Hepatocyte (in vitro differentiated cells): ENCODE data around the gene ABCC10. TPM values are rescaled to one million over a fixed set of nuclear protein-coding genes. Genes with fewer than 3 reads are reported as not detected.

Source experiments
- DNase-seq: peaks from one replicate; pipeline ENCODE4 v3.0.0-alpha.2; 2016; ENCODE audit warnings: low spot score
- H2AFZ ChIP-seq: fragments of 200-600 bp; sonication (generic); 2 replicates; pipeline ENCODE4 v1.6.0; 2016; ENCODE audit warnings: antibody characterized with exemption, mild to moderate bottlenecking
- H3K27ac ChIP-seq: fragments of 200-600 bp; sonication (generic); 2 replicates; pipeline ENCODE4 v1.5.1; 2016; ENCODE audit warnings: mild to moderate bottlenecking
- H3K27me3 ChIP-seq: fragments of 200-600 bp; sonication (generic); 2 replicates; pipeline ENCODE4 v1.6.1; 2016
- H3K36me3 ChIP-seq: fragments of 200-600 bp; sonication (generic); replicated peaks from 2 replicates; pipeline ENCODE4 v1.5.1; 2016; ENCODE audit warnings: low read depth; ENCODE audit not compliant: insufficient read depth
- H3K4me1 ChIP-seq: fragments of 200-600 bp; sonication (generic); 2 replicates; pipeline ENCODE4 v1.5.1; 2016; ENCODE audit warnings: mild to moderate bottlenecking, moderate library complexity; ENCODE audit not compliant: insufficient read depth
- H3K4me2 ChIP-seq: fragments of 200-600 bp; sonication (generic); 2 replicates; pipeline ENCODE4 v1.6.0; 2016
- H3K4me3 ChIP-seq: fragments of 200-600 bp; sonication (generic); 2 replicates; pipeline ENCODE4 v1.5.1; 2016; ENCODE audit warnings: mild to moderate bottlenecking
- H3K79me2 ChIP-seq: fragments of 200-600 bp; sonication (generic); 2 replicates; pipeline ENCODE4 v1.6.0; 2017; ENCODE audit warnings: mild to moderate bottlenecking
- H3K9me2 ChIP-seq: fragments of 200-600 bp; sonication (generic); replicated peaks from 2 replicates; pipeline ENCODE4 v1.6.0; 2017; ENCODE audit warnings: mild to moderate bottlenecking; ENCODE audit not compliant: insufficient read depth
- H3K9me3 ChIP-seq: fragments of 200-600 bp; sonication (generic); 2 replicates; pipeline ENCODE4 v1.5.1; 2016; ENCODE audit warnings: low read depth, mild to moderate bottlenecking
- H4K20me1 ChIP-seq: fragments of 200-600 bp; sonication (generic); 2 replicates; pipeline ENCODE4 v1.6.0; 2016; ENCODE audit warnings: mild to moderate bottlenecking; ENCODE audit not compliant: insufficient read depth, poor library complexity, severe bottlenecking
- CTCF ChIP-seq: fragments of 200-600 bp; sonication (generic); IDR thresholded peaks from 2 replicates; pipeline ENCODE4 v1.5.1; 2016; ENCODE audit warnings: antibody characterized with exemption, mild to moderate bottlenecking; ENCODE audit not compliant: poor library complexity
- EZH2 ChIP-seq: fragments of 200-600 bp; sonication (generic); IDR thresholded peaks from 2 replicates; pipeline ENCODE4 v1.6.1; 2016; ENCODE audit warnings: antibody characterized with exemption, mild to moderate bottlenecking, borderline replicate concordance
- EZH2phosphoT487 ChIP-seq: fragments of 200-600 bp; sonication (generic); IDR thresholded peaks from one replicate; pipeline ENCODE4 v1.6.1; 2018; ENCODE audit warnings: antibody characterized with exemption, mild to moderate bottlenecking, low read depth, moderate library complexity; ENCODE audit not compliant: unreplicated experiment, severe bottlenecking
- WGBS: methylation state at CpG from one replicate; pipeline ENCODE4 v1.1.6; 2016; ENCODE audit warnings: low lambda C conversion rate; ENCODE audit errors: missing lambda C conversion rate; 5-methylcytosine and 5-hydroxymethylcytosine counted together
- polyA plus RNA-seq: library from polyadenylated mRNA; unstranded; fragments of >200 nt; fragmentation: Nextera tagmentation; extraction: Ambion mirVana; gene quantifications from 2 replicates; pipeline ENCODE4 v1.2.1, GENCODE V29; 2016
- total RNA-seq: library from RNA; depleted of rRNA; stranded (reverse); fragments of >200 nt; gene quantifications from 2 replicates; pipeline ENCODE4 v1.2.3, GENCODE V29; 2014

Gene ABCC10
- total and polyA plus RNA-seq, 2 experiments from 2014 or later, result 16.7 to 33.3 TPM

DNA sequence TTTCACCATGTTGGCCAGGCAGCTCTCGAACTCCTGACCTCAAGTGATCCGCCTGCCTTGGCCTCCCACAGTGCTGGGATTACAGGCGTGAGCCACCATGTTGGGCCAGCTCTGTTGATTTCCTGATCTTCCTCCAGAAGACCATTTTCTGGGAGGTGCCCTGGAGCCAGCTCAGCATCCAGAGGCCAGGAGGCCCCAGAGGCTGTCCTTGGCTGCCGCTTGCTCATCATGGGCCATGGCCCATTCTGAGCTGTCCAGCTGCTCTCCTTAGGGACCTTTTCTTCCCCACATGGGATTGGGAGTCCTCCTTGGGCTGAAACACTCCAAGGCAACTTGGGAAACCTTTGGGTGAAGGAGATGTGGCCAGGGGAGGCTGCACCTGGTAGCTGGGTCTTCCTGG lies 67.4 kb downstream of the ABCC10 start:
- Histone ChIP-seq H3K9me3 (no peaks in the 10 kb centered on the region), H3K4me3 (no peak overlapping the region), H3K4me2 (no peak overlapping the region), H4K20me1 (peaks cover 30% of the 10 kb centered on the region), H3K36me3 (no peaks in the 10 kb centered on the region), H3K9me2 (no peaks in the 10 kb centered on the region), H3K4me1 (peaks cover 47% of the 10 kb centered on the region), H3K27ac (peak overlapping the region; percentile 3), H3K79me2 (peaks cover 23% of the 10 kb centered on the region), H2AFZ (no peak overlapping the region), H3K27me3 (no peaks in the 10 kb centered on the region)
- TF ChIP-seq EZH2phosphoT487, result no peak
- no peak for TF ChIP-seq EZH2
- no peak for TF ChIP-seq CTCF
- WGBS, result 96% methylated on average over 4 of the region's 4 CpGs
- no peak for DNase-seq

DNA sequence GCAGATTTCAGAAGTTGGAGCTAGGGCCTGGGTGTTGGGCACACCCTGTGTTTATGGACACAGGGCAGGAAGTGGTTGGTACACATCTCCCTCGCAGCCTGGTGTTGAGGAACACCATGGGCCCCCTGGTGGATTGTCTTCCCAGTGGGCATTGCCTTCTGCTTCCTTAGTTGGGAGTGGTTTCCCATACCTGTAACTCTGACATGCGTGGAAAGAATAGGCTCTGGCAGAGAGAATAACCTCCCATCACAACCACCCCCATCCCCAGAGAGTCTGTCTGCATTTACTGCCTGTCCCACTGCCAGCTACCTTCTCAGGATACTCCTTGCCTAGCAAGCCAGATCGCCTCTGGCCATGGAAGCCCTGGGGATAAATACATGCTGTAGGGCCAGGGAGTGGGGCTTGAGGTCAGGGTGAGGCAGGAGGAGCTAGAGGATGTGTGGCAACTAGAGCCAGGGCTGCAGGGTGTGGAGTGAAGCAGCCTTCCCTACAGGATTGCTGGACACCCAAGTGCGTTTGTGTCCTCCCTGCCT lies 68.1 kb downstream of the ABCC10 start:
- Histone ChIP-seq H3K9me3 (no peaks in the 10 kb centered on the region), H3K4me2 (no peak overlapping the region), H3K9me2 (no peaks in the 10 kb centered on the region), H2AFZ (no peak overlapping the region), H3K79me2 (peaks cover 17% of the 10 kb centered on the region), H4K20me1 (peaks cover 30% of the 10 kb centered on the region), H3K4me3 (no peak overlapping the region), H3K36me3 (no peaks in the 10 kb centered on the region), H3K4me1 (peaks cover 47% of the 10 kb centered on the region), H3K27ac (peak overlapping the region; percentile 55), H3K27me3 (no peaks in the 10 kb centered on the region)
- no peak for TF ChIP-seq EZH2
- TF ChIP-seq EZH2phosphoT487, result no peak
- no peak for TF ChIP-seq CTCF
- no peak for DNase-seq
- 86% methylated on average over 4 of the region's 4 CpGs for WGBS

- Histone ChIP-seq H3K27ac (peak overlapping the region; percentile 55), H3K4me1 (peaks cover 46% of the 10 kb centered on the region), H3K79me2 (peaks cover 17% of the 10 kb centered on the region), H2AFZ (no peak overlapping the region), H3K9me2 (no peaks in the 10 kb centered on the region), H3K4me3 (no peak overlapping the region), H3K27me3 (no peaks in the 10 kb centered on the region), H3K4me2 (peak overlapping the region; percentile 62), H4K20me1 (peaks cover 30% of the 10 kb centered on the region), H3K9me3 (no peaks in the 10 kb centered on the region), H3K36me3 (no peaks in the 10 kb centered on the region)
- 52% methylated on average over 18 of the region's 18 CpGs for WGBS
- peak; percentile 63 for TF ChIP-seq CTCF
- TF ChIP-seq EZH2, result no peak
- no peak for TF ChIP-seq EZH2phosphoT487
- peak; percentile 71 for DNase-seq
Observed at GRCh38 chr6:43496370-43497128, 69.2 kb downstream of the ABCC10 start.
